Stimulated activated naive CD4-positive, alpha-beta T cell (primary cell): ENCODE data around the gene RASGRP4.

Source experiments
- DNase-seq, 6 experiments: peaks; one replicate each; lab custom pipeline; 2025; lab: John Stamatoyannopoulos, UW

RASGRP4 gene

GRCh38 chr19:38389101-38389925, 36.7 kb downstream of the RASGRP4 start:
- DNase-seq: peak in 1 of 6 experiments; percentile 7

GRCh38 chr19:38388349-38389100, 37.5 kb downstream of the RASGRP4 start, which contains the start of gene SPRED3:
Gene SPRED3 (plus strand): TSS chr19:38388697. CDS start chr19:38390303, 1,606 bp downstream.
- DNase-seq: peak in 1 of 6 experiments; percentile 51

- peak; percentile 55 to 84 (median 76) for DNase-seq
Measured at GRCh38 chr19:38387550-38388348, 38.3 kb downstream of the RASGRP4 start, which contains the start of gene GGN. Gene GGN (minus strand): TSS chr19:38388034. CDS start chr19:38387261, 773 bp downstream.

- no peak for DNase-seq
Measured at GRCh38 chr19:38386971-38387549, 39.0 kb downstream of the RASGRP4 start.

- no peak for DNase-seq
Measured at GRCh38 chr19:38386300-38386970, 39.6 kb downstream of the RASGRP4 start.

GRCh38 chr19:38385804-38386257, 40.2 kb downstream of the RASGRP4 start:
- DNase-seq: no peak

- DNase-seq: no peak
Measured at GRCh38 chr19:38385057-38385803, 40.8 kb downstream of the RASGRP4 start.

GRCh38 chr19:38384209-38385027, 41.6 kb downstream of the RASGRP4 start:
- DNase-seq: no peak

- DNase-seq: no peak
Measured at GRCh38 chr19:38383743-38384142, 42.3 kb downstream of the RASGRP4 start.

- no peak for DNase-seq
Measured at GRCh38 chr19:38383184-38383583, 42.8 kb downstream of the RASGRP4 start.

GRCh38 chr19:38381138-38381537, 44.9 kb downstream of the RASGRP4 start:
- DNase-seq: no peak

GRCh38 chr19:38378866-38379265, 47.2 kb downstream of the RASGRP4 start:
- DNase-seq: no peak

GRCh38 chr19:38377052-38377451, 49.0 kb downstream of the RASGRP4 start:
- DNase-seq: no peak

- no peak for DNase-seq
Measured at GRCh38 chr19:38376576-38376975, 49.4 kb downstream of the RASGRP4 start.

- DNase-seq: no peak
Measured at GRCh38 chr19:38375748-38376147, 50.3 kb downstream of the RASGRP4 start.

- DNase-seq: no peak
Measured at GRCh38 chr19:38375098-38375493, 50.9 kb downstream of the RASGRP4 start.

GRCh38 chr19:38374332-38375097, 51.5 kb downstream of the RASGRP4 start, which contains the start of gene PSMD8:
Gene PSMD8 (plus strand): TSS chr19:38374571. CDS start chr19:38374602, 31 bp downstream.
- peak; percentile 92 to 99 (median 97) for DNase-seq

GRCh38 chr19:38373907-38374331, 52.1 kb downstream of the RASGRP4 start:
- DNase-seq: no peak
